GM23338 (cell line): ENCODE results near the gene KBTBD12. TPM values are rescaled to one million over a fixed set of nuclear protein-coding genes. Genes with fewer than 3 reads are reported as not detected.

Experiments
- ATAC-seq: fragments of 200-7000 bp; cut with Tn5 transposase; 3 replicates; pipeline ENCODE4 v1.9.1; 2020
- DNase-seq: peaks from one replicate; pipeline ENCODE4 v3.0.0-alpha.2; 2015; ENCODE audit warnings: low spot score
- H2AFZ ChIP-seq: fragments of 200-600 bp; sonication (generic); 2 replicates; pipeline ENCODE4 v1.8.0; 2016; ENCODE audit warnings: antibody characterized with exemption, mild to moderate bottlenecking, moderate library complexity
- H3F3A ChIP-seq: fragments of 200-600 bp; sonication (generic); replicated peaks from 2 replicates; pipeline ENCODE4 v1.8.0; 2017; ENCODE audit warnings: antibody characterized with exemption, mixed run types, low read depth
- H3K27ac ChIP-seq: fragments of 200-600 bp; sonication (generic); 2 replicates; pipeline ENCODE4 v1.6.1; 2016; ENCODE audit warnings: low read depth
- H3K27me3 ChIP-seq: fragments of 200-600 bp; sonication (generic); 2 replicates; pipeline ENCODE4 v1.8.0; 2016; ENCODE audit warnings: mild to moderate bottlenecking, mixed run types, moderate library complexity; ENCODE audit not compliant: insufficient read depth
- H3K36me3 ChIP-seq: fragments of 200-600 bp; sonication (generic); 2 replicates; pipeline ENCODE4 v1.8.0; 2016; ENCODE audit warnings: mild to moderate bottlenecking; ENCODE audit not compliant: insufficient read depth
- H3K4me1 ChIP-seq: fragments of 200-600 bp; sonication (generic); 2 replicates; pipeline ENCODE4 v1.8.0; 2016; ENCODE audit warnings: mild to moderate bottlenecking, moderate library complexity; ENCODE audit not compliant: insufficient read depth
- H3K4me2 ChIP-seq: fragments of 200-600 bp; sonication (generic); 2 replicates; pipeline ENCODE4 v1.7.1; 2017; ENCODE audit warnings: mixed run types
- H3K4me3 ChIP-seq: fragments of 200-600 bp; sonication (generic); 2 replicates; pipeline ENCODE4 v1.6.1; 2016; ENCODE audit warnings: mixed run types
- H3K79me2 ChIP-seq: fragments of 200-600 bp; sonication (generic); replicated peaks from 2 replicates; pipeline ENCODE4 v1.8.0; 2017; ENCODE audit warnings: mild to moderate bottlenecking; ENCODE audit not compliant: insufficient read depth
- H3K9me2 ChIP-seq: fragments of 200-600 bp; sonication (generic); 2 replicates; pipeline ENCODE4 v1.8.0; 2017; ENCODE audit not compliant: insufficient read depth
- H4K20me1 ChIP-seq: fragments of 200-600 bp; sonication (generic); replicated peaks from 2 replicates; pipeline ENCODE4 v1.8.0; 2017; ENCODE audit warnings: mild to moderate bottlenecking; ENCODE audit not compliant: insufficient read depth
- H3K27ac Mint-ChIP-seq: 2 replicates; pipeline ENCODE4 v1.8.0; 2020; ENCODE audit warnings: inconsistent platforms, mild to moderate bottlenecking, moderate library complexity, mixed read lengths
- H3K27me3 Mint-ChIP-seq: 3 replicates; pipeline ENCODE4 v1.8.0; 2022; ENCODE audit warnings: low read depth, mild to moderate bottlenecking, moderate library complexity, mixed read lengths, inconsistent platforms; ENCODE audit not compliant: insufficient read depth, poor library complexity
- H3K36me3 Mint-ChIP-seq: 3 replicates; pipeline ENCODE4 v1.8.0; 2021; ENCODE audit warnings: low read depth, mild to moderate bottlenecking, inconsistent platforms, moderate library complexity, mixed read lengths
- H3K4me1 Mint-ChIP-seq: 3 replicates; pipeline ENCODE4 v1.8.0; 2020; ENCODE audit warnings: mild to moderate bottlenecking, inconsistent platforms, mixed read lengths
- H3K4me3 Mint-ChIP-seq: 3 replicates; pipeline ENCODE4 v1.8.0; 2021; ENCODE audit warnings: moderate library complexity, mild to moderate bottlenecking, inconsistent platforms, mixed read lengths
- H3K9me3 Mint-ChIP-seq: 3 replicates; pipeline ENCODE4 v1.8.0; 2020; ENCODE audit warnings: moderate library complexity, mild to moderate bottlenecking, inconsistent platforms, mixed read lengths
- CREB1 ChIP-seq: fragments of 250-450 bp; sonication (Bioruptor Pico); IDR thresholded peaks from 2 replicates; pipeline ENCODE4 v1.5.0; 2020; ENCODE audit warnings: low read depth, mild to moderate bottlenecking, moderate library complexity
- EZH2 ChIP-seq: fragments of 200-600 bp; sonication (generic); IDR thresholded peaks from one replicate; pipeline ENCODE4 v1.8.0; 2017; ENCODE audit warnings: antibody characterized with exemption, mild to moderate bottlenecking, low read depth; ENCODE audit not compliant: unreplicated experiment
- EZH2phosphoT487 ChIP-seq: fragments of 200-600 bp; sonication (generic); IDR thresholded peaks from one replicate; pipeline ENCODE4 v1.8.1; 2018; ENCODE audit warnings: antibody characterized with exemption; ENCODE audit not compliant: unreplicated experiment
- JUNB ChIP-seq: IDR thresholded peaks from one replicate; pipeline ENCODE4 v1.6.1; 2016; ENCODE audit warnings: antibody characterized with exemption; ENCODE audit not compliant: unreplicated experiment
- NANOG ChIP-seq: IDR thresholded peaks from 2 replicates; pipeline ENCODE4 v1.6.1; 2016; ENCODE audit warnings: antibody characterized with exemption, borderline replicate concordance
- POLR2AphosphoS5 ChIP-seq: IDR thresholded peaks from 2 replicates; pipeline ENCODE4 v1.6.1; 2016; ENCODE audit warnings: antibody characterized with exemption, low read depth
- STAT1 ChIP-seq: IDR thresholded peaks from one replicate; pipeline ENCODE4 v1.6.1; 2016; ENCODE audit warnings: antibody characterized with exemption; ENCODE audit not compliant: unreplicated experiment
- ZNF114 ChIP-seq: fragments of 250-450 bp; sonication (Bioruptor Pico); IDR thresholded peaks from 2 replicates; pipeline ENCODE4 v1.5.0; 2020; ENCODE audit warnings: mild to moderate bottlenecking, moderate library complexity
- ZNF331 ChIP-seq: fragments of 250-450 bp; sonication (Bioruptor Pico); IDR thresholded peaks from 2 replicates; pipeline ENCODE4 v1.5.0; 2020; ENCODE audit warnings: low read depth, mild to moderate bottlenecking, moderate library complexity
- polyA plus RNA-seq: library from polyadenylated mRNA; unstranded; fragments of >200 nt; fragmentation: Nextera tagmentation; extraction: Ambion mirVana; gene quantifications from 2 replicates; pipeline ENCODE4 v1.2.1, GENCODE V29; 2016
- total RNA-seq: library from RNA; depleted of rRNA; stranded (reverse); fragments of >200 nt; shearing (Covaris generic); gene quantifications from 2 replicates; pipeline ENCODE4 v1.2.3, GENCODE V29; 2014
- TF ChIP-seq, protein P1 (sequence below): IDR thresholded peaks from 2 replicates; pipeline ENCODE4 v1.6.1; 2016; ENCODE audit warnings: antibody characterized with exemption
- TF ChIP-seq, protein P2 (sequence below): fragments of 250-450 bp; sonication (Bioruptor Pico); IDR thresholded peaks from 2 replicates; pipeline ENCODE4 v1.5.0; 2020; ENCODE audit warnings: mild to moderate bottlenecking, moderate library complexity
- TF ChIP-seq, protein P3 (sequence below), 2 experiments: fragments of 200-600 bp in 1 of 2; sonication (generic) in 1 of 2; conservative IDR thresholded peaks; 2 replicates each; pipeline versions ENCODE4 v1.5.1 to v1.6.1; 2016 to 2017; ENCODE audit warnings: antibody characterized with exemption in 2 of 2, low read depth in 2 of 2, mild to moderate bottlenecking in 2 of 2, moderate library complexity in 1 of 2
- TF ChIP-seq, protein P4 (sequence below): IDR thresholded peaks from one replicate; pipeline ENCODE4 v1.6.1; 2018; ENCODE audit warnings: antibody characterized with exemption; ENCODE audit not compliant: unreplicated experiment

Gene KBTBD12
- total and polyA plus RNA-seq, 2 experiments from 2014 or later = 0.53 to 0.69 TPM

DNA sequence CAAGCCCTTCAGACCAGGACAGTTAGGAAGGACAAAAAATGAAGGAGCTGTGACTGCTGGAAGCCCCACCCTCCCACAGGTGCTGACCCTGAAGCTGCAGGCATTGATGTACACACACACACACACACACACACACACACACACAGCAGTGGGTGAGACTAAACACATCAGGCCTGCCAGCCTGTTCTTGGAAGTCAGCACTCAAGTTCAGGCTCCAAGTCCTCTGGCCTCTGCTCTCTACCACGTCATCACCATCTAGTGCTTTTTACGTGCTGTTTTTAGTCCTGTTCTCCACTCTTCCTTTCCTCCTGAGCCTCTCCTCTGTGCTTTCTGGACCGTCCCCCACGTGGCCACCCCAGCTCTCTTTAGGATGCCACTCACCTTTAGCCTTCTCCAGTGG lies 5.4 kb upstream of the KBTBD12 start:
- H3K36me3 Mint-ChIP-seq = peaks cover 7% of the 10 kb centered on the region; the same call in 2 of the 3 replicates
- Histone ChIP-seq H3K4me3 (no peak overlapping the region), H3K79me2 (no peaks in the 10 kb centered on the region), H4K20me1 (no peaks in the 10 kb centered on the region), H3K36me3 (peaks cover 6% of the 10 kb centered on the region; the same call in 1 of the 2 replicates), H3K27me3 (peaks cover 29% of the 10 kb centered on the region), H3K4me2 (no peak overlapping the region), H2AFZ (no peak overlapping the region), H3K4me1 (no peaks in the 10 kb centered on the region), H3F3A (no peaks in the 10 kb centered on the region), H3K9me2 (peaks cover 5% of the 10 kb centered on the region; the same call in 1 of the 2 replicates), H3K27ac (no peak overlapping the region)
- ATAC-seq (no peak), DNase-seq (no peak)
- no peak for TF ChIP-seq EZH2phosphoT487
- TF ChIP-seq CREB1 = no peak
- TF ChIP-seq, protein P1, sequence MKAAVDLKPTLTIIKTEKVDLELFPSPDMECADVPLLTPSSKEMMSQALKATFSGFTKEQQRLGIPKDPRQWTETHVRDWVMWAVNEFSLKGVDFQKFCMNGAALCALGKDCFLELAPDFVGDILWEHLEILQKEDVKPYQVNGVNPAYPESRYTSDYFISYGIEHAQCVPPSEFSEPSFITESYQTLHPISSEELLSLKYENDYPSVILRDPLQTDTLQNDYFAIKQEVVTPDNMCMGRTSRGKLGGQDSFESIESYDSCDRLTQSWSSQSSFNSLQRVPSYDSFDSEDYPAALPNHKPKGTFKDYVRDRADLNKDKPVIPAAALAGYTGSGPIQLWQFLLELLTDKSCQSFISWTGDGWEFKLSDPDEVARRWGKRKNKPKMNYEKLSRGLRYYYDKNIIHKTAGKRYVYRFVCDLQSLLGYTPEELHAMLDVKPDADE = no peak
- no peak for TF ChIP-seq ZNF331 (CRISPR knock-in tag)
- TF ChIP-seq NANOG = no peak
- no peak for TF ChIP-seq POLR2AphosphoS5
- TF ChIP-seq, protein P2, sequence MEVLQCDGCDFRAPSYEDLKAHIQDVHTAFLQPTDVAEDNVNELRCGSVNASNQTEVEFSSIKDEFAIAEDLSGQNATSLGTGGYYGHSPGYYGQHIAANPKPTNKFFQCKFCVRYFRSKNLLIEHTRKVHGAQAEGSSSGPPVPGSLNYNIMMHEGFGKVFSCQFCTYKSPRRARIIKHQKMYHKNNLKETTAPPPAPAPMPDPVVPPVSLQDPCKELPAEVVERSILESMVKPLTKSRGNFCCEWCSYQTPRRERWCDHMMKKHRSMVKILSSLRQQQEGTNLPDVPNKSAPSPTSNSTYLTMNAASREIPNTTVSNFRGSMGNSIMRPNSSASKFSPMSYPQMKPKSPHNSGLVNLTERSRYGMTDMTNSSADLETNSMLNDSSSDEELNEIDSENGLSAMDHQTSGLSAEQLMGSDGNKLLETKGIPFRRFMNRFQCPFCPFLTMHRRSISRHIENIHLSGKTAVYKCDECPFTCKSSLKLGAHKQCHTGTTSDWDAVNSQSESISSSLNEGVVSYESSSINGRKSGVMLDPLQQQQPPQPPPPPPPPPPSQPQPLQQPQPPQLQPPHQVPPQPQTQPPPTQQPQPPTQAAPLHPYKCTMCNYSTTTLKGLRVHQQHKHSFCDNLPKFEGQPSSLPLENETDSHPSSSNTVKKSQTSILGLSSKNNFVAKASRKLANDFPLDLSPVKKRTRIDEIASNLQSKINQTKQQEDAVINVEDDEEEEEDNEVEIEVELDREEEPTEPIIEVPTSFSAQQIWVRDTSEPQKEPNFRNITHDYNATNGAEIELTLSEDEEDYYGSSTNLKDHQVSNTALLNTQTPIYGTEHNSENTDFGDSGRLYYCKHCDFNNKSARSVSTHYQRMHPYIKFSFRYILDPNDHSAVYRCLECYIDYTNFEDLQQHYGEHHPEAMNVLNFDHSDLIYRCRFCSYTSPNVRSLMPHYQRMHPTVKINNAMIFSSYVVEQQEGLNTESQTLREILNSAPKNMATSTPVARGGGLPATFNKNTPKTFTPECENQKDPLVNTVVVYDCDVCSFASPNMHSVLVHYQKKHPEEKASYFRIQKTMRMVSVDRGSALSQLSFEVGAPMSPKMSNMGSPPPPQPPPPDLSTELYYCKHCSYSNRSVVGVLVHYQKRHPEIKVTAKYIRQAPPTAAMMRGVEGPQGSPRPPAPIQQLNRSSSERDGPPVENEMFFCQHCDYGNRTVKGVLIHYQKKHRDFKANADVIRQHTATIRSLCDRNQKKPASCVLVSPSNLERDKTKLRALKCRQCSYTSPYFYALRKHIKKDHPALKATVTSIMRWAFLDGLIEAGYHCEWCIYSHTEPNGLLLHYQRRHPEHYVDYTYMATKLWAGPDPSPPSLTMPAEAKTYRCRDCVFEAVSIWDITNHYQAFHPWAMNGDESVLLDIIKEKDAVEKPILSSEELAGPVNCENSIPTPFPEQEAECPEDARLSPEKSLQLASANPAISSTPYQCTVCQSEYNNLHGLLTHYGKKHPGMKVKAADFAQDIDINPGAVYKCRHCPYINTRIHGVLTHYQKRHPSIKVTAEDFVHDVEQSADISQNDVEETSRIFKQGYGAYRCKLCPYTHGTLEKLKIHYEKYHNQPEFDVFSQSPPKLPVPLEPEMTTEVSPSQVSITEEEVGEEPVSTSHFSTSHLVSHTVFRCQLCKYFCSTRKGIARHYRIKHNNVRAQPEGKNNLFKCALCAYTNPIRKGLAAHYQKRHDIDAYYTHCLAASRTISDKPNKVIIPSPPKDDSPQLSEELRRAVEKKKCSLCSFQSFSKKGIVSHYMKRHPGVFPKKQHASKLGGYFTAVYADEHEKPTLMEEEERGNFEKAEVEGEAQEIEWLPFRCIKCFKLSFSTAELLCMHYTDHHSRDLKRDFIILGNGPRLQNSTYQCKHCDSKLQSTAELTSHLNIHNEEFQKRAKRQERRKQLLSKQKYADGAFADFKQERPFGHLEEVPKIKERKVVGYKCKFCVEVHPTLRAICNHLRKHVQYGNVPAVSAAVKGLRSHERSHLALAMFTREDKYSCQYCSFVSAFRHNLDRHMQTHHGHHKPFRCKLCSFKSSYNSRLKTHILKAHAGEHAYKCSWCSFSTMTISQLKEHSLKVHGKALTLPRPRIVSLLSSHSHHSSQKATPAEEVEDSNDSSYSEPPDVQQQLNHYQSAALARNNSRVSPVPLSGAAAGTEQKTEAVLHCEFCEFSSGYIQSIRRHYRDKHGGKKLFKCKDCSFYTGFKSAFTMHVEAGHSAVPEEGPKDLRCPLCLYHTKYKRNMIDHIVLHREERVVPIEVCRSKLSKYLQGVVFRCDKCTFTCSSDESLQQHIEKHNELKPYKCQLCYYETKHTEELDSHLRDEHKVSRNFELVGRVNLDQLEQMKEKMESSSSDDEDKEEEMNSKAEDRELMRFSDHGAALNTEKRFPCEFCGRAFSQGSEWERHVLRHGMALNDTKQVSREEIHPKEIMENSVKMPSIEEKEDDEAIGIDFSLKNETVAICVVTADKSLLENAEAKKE (CRISPR knock-in tag) = no peak
- TF ChIP-seq, protein P3, sequence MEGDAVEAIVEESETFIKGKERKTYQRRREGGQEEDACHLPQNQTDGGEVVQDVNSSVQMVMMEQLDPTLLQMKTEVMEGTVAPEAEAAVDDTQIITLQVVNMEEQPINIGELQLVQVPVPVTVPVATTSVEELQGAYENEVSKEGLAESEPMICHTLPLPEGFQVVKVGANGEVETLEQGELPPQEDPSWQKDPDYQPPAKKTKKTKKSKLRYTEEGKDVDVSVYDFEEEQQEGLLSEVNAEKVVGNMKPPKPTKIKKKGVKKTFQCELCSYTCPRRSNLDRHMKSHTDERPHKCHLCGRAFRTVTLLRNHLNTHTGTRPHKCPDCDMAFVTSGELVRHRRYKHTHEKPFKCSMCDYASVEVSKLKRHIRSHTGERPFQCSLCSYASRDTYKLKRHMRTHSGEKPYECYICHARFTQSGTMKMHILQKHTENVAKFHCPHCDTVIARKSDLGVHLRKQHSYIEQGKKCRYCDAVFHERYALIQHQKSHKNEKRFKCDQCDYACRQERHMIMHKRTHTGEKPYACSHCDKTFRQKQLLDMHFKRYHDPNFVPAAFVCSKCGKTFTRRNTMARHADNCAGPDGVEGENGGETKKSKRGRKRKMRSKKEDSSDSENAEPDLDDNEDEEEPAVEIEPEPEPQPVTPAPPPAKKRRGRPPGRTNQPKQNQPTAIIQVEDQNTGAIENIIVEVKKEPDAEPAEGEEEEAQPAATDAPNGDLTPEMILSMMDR (conservative IDR thresholded peaks at IDR 0.05; ENCODE audit: low read depth in 2 of 2) = no peak
- TF ChIP-seq, protein P4, sequence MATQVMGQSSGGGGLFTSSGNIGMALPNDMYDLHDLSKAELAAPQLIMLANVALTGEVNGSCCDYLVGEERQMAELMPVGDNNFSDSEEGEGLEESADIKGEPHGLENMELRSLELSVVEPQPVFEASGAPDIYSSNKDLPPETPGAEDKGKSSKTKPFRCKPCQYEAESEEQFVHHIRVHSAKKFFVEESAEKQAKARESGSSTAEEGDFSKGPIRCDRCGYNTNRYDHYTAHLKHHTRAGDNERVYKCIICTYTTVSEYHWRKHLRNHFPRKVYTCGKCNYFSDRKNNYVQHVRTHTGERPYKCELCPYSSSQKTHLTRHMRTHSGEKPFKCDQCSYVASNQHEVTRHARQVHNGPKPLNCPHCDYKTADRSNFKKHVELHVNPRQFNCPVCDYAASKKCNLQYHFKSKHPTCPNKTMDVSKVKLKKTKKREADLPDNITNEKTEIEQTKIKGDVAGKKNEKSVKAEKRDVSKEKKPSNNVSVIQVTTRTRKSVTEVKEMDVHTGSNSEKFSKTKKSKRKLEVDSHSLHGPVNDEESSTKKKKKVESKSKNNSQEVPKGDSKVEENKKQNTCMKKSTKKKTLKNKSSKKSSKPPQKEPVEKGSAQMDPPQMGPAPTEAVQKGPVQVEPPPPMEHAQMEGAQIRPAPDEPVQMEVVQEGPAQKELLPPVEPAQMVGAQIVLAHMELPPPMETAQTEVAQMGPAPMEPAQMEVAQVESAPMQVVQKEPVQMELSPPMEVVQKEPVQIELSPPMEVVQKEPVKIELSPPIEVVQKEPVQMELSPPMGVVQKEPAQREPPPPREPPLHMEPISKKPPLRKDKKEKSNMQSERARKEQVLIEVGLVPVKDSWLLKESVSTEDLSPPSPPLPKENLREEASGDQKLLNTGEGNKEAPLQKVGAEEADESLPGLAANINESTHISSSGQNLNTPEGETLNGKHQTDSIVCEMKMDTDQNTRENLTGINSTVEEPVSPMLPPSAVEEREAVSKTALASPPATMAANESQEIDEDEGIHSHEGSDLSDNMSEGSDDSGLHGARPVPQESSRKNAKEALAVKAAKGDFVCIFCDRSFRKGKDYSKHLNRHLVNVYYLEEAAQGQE = no peak
- no peak for TF ChIP-seq EZH2
- no peak for TF ChIP-seq STAT1
- TF ChIP-seq ZNF114 (CRISPR knock-in tag) = no peak
- TF ChIP-seq JUNB = no peak
- H3K27ac Mint-ChIP-seq = no peak overlapping the region
- peaks cover 27% of the 10 kb centered on the region for H3K27me3 Mint-ChIP-seq
- no peaks in the 10 kb centered on the region for H3K4me1 Mint-ChIP-seq
- H3K4me3 Mint-ChIP-seq = no peak overlapping the region
- peaks cover 16% of the 10 kb centered on the region for H3K9me3 Mint-ChIP-seq
